Activated naive CD4-positive, alpha-beta T cell treated with anti-CD3 and anti-CD28 coated beads, Interleukin-2, amount 10 ng/mL, durations not matched to agents 7 days and 5 days (primary cell): ENCODE results near the gene DIO2.

ENCODE experiments used
- CTCF ChIA-PET: fragments of 350-600 bp; sonication (Branson Sonifier 250); formaldehyde crosslinking; loops from one replicate; lab custom pipeline; 2021; ENCODE audit warnings: antibody characterized with exemption; lab: Charles Lee
- DNase-seq: peaks from one replicate; pipeline ENCODE4 v3.0.0-alpha.2; 2020
- H3K27ac Mint-ChIP-seq: one replicate; pipeline ENCODE4 v1.8.0; 2021; ENCODE audit warnings: mild to moderate bottlenecking, moderate library complexity, mixed read lengths
- H3K27me3 Mint-ChIP-seq: one replicate; pipeline ENCODE4 v1.8.0; 2021; ENCODE audit warnings: mild to moderate bottlenecking, mixed read lengths
- H3K36me3 Mint-ChIP-seq: one replicate; pipeline ENCODE4 v1.8.0; 2021; ENCODE audit warnings: mixed read lengths
- H3K4me1 Mint-ChIP-seq: one replicate; pipeline ENCODE4 v1.8.0; 2021; ENCODE audit warnings: mixed read lengths
- H3K4me3 Mint-ChIP-seq: one replicate; pipeline ENCODE4 v1.8.0; 2021; ENCODE audit warnings: mild to moderate bottlenecking, moderate library complexity, mixed read lengths
- H3K9me3 Mint-ChIP-seq: one replicate; pipeline ENCODE4 v1.8.0; 2021; ENCODE audit warnings: mixed read lengths

Gene DIO2

GRCh38 chr14:80206351-80207080, 4.8 kb downstream of the DIO2 start:
- no peaks in the 10 kb centered on the region for H3K27me3 Mint-ChIP-seq
- H3K4me1 Mint-ChIP-seq = no peaks in the 10 kb centered on the region
- no peaks in the 10 kb centered on the region for H3K36me3 Mint-ChIP-seq
- no peaks in the 10 kb centered on the region for H3K9me3 Mint-ChIP-seq
- H3K4me3 Mint-ChIP-seq = no peak overlapping the region
- no peak for DNase-seq
- no peak overlapping the region for H3K27ac Mint-ChIP-seq
- CTCF ChIA-PET = no interaction called here

DNA sequence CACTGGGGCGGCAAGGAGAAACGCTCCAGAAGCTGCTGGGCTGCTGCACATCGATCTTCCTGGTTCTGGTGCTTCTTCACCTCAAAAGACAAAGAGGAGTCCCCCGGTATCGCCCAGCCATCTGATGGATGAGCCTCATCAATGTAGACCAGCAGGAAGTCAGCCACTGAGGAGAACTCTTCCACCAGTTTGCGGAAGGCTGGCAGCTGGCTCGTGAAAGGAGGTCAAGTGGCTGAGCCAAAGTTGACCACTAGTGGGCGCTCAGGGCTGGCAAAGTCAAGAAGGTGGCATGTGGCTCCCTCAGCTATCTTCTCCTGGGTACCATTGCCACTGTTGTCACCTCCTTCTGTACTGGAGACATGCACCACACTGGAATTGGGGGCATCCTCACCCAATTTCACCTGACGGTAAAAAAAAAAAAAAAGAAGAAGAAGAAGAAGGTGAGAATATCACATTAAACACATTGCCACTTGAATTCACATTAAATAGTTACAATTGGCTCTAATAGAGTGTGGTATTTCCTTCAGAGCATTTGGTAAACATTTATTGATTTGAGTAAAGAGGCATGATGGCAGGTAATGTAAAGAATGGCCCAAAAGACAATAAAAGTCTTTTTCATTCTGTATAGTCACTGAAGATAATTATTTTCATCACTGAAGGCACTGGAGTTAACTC, 8.3 kb downstream of the DIO2 start:
- Mint-ChIP-seq H3K27ac (no peak overlapping the region), H3K4me1 (no peaks in the 10 kb centered on the region), H3K27me3 (no peaks in the 10 kb centered on the region), H3K9me3 (peaks cover 2% of the 10 kb centered on the region), H3K4me3 (no peak overlapping the region), H3K36me3 (no peaks in the 10 kb centered on the region)
- DNase-seq = peak; percentile 21
- CTCF ChIA-PET = interaction anchor here (1.1 to 2.2 kb wide), 2 partner anchors 648 to 861 kb away, joined by 3 to 7 read pairs; no protein-coding TSS in a partner anchor

- CTCF ChIA-PET = no interaction called here
- Mint-ChIP-seq H3K9me3 (peaks cover 2% of the 10 kb centered on the region), H3K36me3 (no peaks in the 10 kb centered on the region), H3K4me3 (no peak overlapping the region), H3K4me1 (no peaks in the 10 kb centered on the region), H3K27ac (no peak overlapping the region), H3K27me3 (no peaks in the 10 kb centered on the region)
- no peak for DNase-seq
Observed at GRCh38 chr14:80200093-80200492, 11.2 kb downstream of the DIO2 start.

DNA sequence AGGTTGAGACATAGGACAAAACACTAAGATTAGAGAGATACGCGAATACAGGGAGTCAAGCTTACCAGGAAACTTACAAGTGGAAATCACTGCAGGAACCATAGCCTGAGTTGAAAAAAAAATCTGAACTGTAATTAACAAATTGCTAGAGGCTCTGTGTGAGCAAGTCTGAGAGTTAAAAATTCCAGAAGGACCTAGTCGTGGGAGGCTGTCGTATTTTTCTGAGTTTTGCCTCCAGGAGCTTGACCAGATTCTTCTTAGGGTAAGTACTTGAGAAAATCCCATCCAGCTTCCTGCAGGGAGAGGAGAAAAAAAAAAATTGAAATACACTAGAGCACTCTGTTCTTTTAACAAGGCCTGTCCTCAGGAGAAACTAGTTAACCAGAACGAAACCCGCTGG, 22.7 kb downstream of the DIO2 start:
- H3K4me1 Mint-ChIP-seq = no peaks in the 10 kb centered on the region
- H3K27me3 Mint-ChIP-seq = no peaks in the 10 kb centered on the region
- H3K9me3 Mint-ChIP-seq = peaks cover 6% of the 10 kb centered on the region
- CTCF ChIA-PET = no interaction called here
- no peak for DNase-seq
- H3K27ac Mint-ChIP-seq = no peak overlapping the region
- H3K36me3 Mint-ChIP-seq = no peaks in the 10 kb centered on the region
- H3K4me3 Mint-ChIP-seq = no peak overlapping the region

DNA sequence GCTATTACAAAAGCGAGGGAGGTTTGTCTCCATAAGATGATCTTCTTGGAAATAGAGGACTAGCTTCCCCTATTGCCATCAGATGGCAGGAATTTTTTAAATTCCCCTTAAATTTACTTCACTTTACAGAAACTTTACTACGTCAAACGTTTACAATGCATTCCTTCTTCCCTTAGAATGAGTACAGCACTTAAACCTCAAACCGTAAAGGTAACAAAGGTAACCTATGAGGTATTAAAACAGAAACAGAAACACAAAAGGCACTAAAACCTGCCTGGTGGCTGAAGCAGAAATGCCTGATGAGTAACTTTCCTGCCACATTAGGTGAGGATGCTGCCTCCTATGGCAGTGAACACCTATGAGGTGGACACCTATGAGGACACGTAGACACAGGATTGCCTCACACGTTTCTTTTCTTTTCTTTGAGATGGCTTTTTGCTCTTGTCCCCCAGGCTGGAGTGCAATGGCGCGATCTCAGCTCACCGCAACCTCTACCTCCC, 25.0 kb downstream of the DIO2 start:
- CTCF ChIA-PET = no interaction called here
- no peak overlapping the region for H3K4me3 Mint-ChIP-seq
- H3K4me1 Mint-ChIP-seq = no peaks in the 10 kb centered on the region
- no peak for DNase-seq
- no peaks in the 10 kb centered on the region for H3K27me3 Mint-ChIP-seq
- H3K9me3 Mint-ChIP-seq = peaks cover 6% of the 10 kb centered on the region
- no peak overlapping the region for H3K27ac Mint-ChIP-seq
- no peaks in the 10 kb centered on the region for H3K36me3 Mint-ChIP-seq

DNA sequence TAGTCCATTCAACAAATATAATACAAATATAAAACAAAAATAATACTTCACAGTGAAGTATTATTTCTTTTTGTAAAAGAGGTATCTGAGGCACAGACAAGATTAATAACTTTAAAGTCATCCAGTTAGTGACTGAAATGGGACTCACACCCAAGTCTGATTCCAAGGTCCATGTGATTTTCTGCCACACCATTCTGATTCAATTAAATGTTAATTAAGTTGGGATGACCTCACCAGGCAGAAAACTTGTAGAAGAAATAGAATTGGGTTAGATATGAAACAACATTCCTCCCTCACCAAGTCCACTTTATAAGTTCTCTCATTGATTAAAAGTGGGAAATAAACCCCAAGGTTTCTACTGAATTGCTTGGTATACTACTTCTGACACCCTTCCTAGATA, 34.4 kb downstream of the DIO2 start:
- no peak overlapping the region for H3K4me3 Mint-ChIP-seq
- H3K4me1 Mint-ChIP-seq = no peaks in the 10 kb centered on the region
- no peak for DNase-seq
- H3K36me3 Mint-ChIP-seq = no peaks in the 10 kb centered on the region
- no peaks in the 10 kb centered on the region for H3K27me3 Mint-ChIP-seq
- no peak overlapping the region for H3K27ac Mint-ChIP-seq
- CTCF ChIA-PET = no interaction called here
- no peaks in the 10 kb centered on the region for H3K9me3 Mint-ChIP-seq

DNA sequence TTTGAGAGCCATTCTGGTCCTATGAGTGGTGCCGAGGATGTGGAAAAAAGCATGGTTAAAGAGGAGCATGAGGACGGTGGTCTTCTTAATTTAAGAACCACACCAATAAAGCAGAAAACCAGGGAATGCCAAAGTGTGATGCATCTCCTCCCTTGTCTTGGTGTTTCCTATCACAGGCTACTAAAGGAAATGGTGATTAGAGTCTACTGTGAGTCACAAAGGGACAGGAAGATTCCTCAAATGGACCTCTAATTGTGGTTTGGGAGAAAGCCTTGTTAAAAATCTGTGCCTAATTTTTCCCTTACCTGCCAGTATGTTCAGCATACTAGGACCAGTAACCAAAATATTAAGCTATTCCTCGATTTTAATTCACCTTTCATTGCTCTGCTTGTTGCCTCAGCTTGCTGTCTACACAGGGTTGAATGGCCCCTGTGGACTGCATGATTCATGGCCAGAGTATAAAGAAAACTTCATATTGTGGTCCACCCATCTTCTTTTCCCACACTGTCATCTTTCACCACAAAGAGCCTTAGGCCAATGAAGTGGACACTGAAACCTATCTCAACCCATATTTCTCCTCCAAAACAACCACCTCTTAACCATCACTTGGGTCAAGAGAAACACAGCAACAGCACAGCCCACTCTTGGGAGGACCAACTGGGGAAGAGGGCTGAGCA, 38.8 kb downstream of the DIO2 start:
- Mint-ChIP-seq H3K9me3 (no peaks in the 10 kb centered on the region), H3K27ac (no peak overlapping the region), H3K4me3 (no peak overlapping the region), H3K27me3 (no peaks in the 10 kb centered on the region), H3K36me3 (no peaks in the 10 kb centered on the region), H3K4me1 (no peaks in the 10 kb centered on the region)
- CTCF ChIA-PET = no interaction called here
- no peak for DNase-seq

DNA sequence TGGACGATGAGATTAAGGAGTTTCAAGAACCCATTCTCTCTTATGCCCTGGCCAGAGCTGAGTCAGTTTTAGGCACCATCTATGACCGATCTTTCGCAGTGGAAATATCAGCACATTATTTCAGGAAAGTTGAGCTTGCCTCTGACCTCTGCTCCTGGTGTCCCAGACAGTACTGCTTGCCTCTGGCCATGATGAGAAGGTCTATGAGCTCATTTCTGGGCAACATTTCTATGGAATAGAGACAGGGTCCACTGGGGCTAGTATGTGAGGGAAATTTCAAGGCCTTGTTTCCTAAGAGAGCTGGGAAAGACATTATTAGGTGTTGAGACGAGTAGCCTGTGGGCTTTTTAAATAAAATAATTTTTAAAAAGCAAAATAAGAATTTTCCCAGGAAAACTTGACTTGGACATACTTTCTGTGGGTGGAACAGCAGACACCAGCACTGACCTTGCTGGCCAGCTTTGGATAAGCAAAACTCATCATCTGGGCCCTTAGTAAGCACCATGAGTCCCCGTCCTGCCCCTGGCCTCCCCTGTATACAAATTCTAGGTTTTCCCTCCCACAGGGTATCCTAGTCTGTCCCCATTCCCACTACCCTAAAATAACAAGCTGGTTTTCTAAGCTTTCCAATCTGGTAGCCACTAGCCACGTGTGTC, 43.4 kb downstream of the DIO2 start:
- no peak for DNase-seq
- Mint-ChIP-seq H3K27ac (no peak overlapping the region), H3K36me3 (no peaks in the 10 kb centered on the region), H3K4me1 (no peaks in the 10 kb centered on the region), H3K4me3 (no peak overlapping the region), H3K27me3 (no peaks in the 10 kb centered on the region), H3K9me3 (no peaks in the 10 kb centered on the region)
- CTCF ChIA-PET = no interaction called here

DNA sequence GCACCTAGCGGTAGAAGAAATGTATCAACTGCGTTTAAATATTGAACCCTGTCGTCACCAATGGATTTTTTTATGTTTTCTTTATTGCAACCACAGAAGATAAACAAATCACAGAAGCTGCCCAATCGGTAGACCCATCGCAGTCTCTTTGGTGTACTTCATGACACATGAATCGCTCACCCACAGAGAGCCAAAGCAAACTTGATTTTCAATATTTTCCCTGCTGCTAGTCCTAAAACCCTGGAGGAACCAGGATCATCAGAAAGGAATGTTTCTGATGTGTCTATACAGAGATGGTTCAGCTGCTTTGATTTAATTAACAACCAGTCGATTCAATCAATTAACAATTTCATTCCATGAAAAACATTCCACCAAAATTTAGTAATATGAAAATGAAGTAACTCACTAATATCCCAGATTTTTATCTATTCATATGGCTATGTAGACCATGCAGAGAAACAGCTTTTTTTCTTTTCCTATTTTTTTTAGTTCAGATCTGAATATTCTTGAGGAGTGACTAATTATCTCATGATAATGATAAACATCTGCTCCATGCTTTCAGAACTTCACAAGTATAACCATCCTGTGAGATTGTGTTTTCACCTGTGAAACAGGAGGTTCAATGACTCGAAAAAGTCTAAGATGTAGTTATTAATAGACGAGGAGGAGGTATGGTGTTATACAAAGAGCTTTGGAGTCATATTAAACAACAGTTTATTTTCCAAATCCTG, 46.1 kb downstream of the DIO2 start:
- Mint-ChIP-seq H3K9me3 (no peaks in the 10 kb centered on the region), H3K4me1 (no peaks in the 10 kb centered on the region), H3K27me3 (no peaks in the 10 kb centered on the region), H3K4me3 (no peak overlapping the region), H3K27ac (no peak overlapping the region), H3K36me3 (no peaks in the 10 kb centered on the region)
- DNase-seq = no peak
- CTCF ChIA-PET = no interaction called here

- H3K4me3 Mint-ChIP-seq = no peak overlapping the region
Observed at GRCh38 chr14:80152763-80153162, 58.5 kb downstream of the DIO2 start.

GRCh38 chr14:80152166-80152565, 59.1 kb downstream of the DIO2 start:
- CTCF ChIA-PET = no interaction called here
- no peak overlapping the region for H3K4me3 Mint-ChIP-seq

More at GRCh38 chr14:80152763-80153162, 58.5 kb downstream of the DIO2 start:
- no peaks in the 10 kb centered on the region for H3K9me3 Mint-ChIP-seq
- H3K36me3 Mint-ChIP-seq = no peaks in the 10 kb centered on the region
- no peak for DNase-seq
- H3K4me1 Mint-ChIP-seq = no peaks in the 10 kb centered on the region
- CTCF ChIA-PET = no interaction called here
- H3K27ac Mint-ChIP-seq = no peak overlapping the region
- no peaks in the 10 kb centered on the region for H3K27me3 Mint-ChIP-seq

DNA sequence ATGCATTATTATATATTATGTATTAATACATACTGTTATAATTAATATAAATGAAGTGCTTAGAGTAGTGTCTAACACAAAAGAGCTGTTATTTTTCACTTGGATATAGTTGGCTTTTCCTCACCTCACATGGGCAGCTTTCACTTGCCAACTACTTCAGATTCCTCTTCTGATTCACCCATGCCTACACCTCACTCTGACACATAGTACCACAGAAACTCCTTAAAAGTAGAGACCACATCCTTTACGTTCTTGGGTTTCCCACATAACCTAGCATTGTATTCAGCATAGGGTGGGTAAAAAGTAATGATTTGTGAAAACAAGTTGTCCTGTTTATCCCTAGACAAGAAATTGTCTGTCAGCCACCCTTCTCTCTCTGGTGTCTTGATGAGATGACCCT, 61.0 kb downstream of the DIO2 start:
- H3K9me3 Mint-ChIP-seq = no peaks in the 10 kb centered on the region
- no peaks in the 10 kb centered on the region for H3K4me1 Mint-ChIP-seq
- CTCF ChIA-PET = no interaction called here
- no peak overlapping the region for H3K27ac Mint-ChIP-seq
- no peak for DNase-seq
- H3K27me3 Mint-ChIP-seq = no peaks in the 10 kb centered on the region
- no peak overlapping the region for H3K4me3 Mint-ChIP-seq
- H3K36me3 Mint-ChIP-seq = no peaks in the 10 kb centered on the region

More at GRCh38 chr14:80152166-80152565, 59.1 kb downstream of the DIO2 start:
- Mint-ChIP-seq H3K36me3 (no peaks in the 10 kb centered on the region), H3K27ac (no peak overlapping the region), H3K9me3 (no peaks in the 10 kb centered on the region), H3K4me1 (no peaks in the 10 kb centered on the region), H3K27me3 (no peaks in the 10 kb centered on the region)
- DNase-seq = no peak
